Measurements from ENCODE around the gene ST7. TPM values are rescaled to one million over a fixed set of nuclear protein-coding genes. Genes with fewer than 3 reads are reported as not detected.

The ST7 gene
- total and polyA plus RNA-seq, 2 donors (not counting 1 experiment from before 2014, with no cell fraction given), result 20.0 to 28.6 TPM

GRCh38 chr7:116949941-116950801 is 3.1 kb upstream of the ST7 start:
- H4K20me1 ChIP-seq (ENCODE audit: control insufficient read depth, extremely low read depth, insufficient read depth, low read length), result no peaks in the 10 kb centered on the region
- no peak for DNase-seq (ENCODE audit: low read depth in 2 of 2)
- TF ChIP-seq CTCF (conservative IDR thresholded peaks at IDR 0.05 in 1 of 2, IDR thresholded peaks at IDR 0.05 in 1 of 2; ENCODE audit: low read depth in 1 of 2, low read length in 2 of 2) (no peak), EZH2 (IDR thresholded peaks at IDR 0.05; ENCODE audit: low read length, missing control alignments) (no peak)
- H3K4me2 ChIP-seq (ENCODE audit: extremely low read depth, insufficient read depth, low read length), result no peak overlapping the region
- no peak overlapping the region for H3K9ac ChIP-seq (ENCODE audit: insufficient read depth, low read length)
- no peaks in the 10 kb centered on the region for H3K27me3 ChIP-seq (ENCODE audit: control insufficient read depth, insufficient read depth, low read length)
- no peak overlapping the region for H3K27ac ChIP-seq (ENCODE audit: insufficient read depth, low read length)
- H3K79me2 ChIP-seq (ENCODE audit: control insufficient read depth, insufficient read depth, low read length), result peaks cover 6% of the 10 kb centered on the region
- no peaks in the 10 kb centered on the region for H3K9me3 ChIP-seq (ENCODE audit: control insufficient read depth, insufficient read depth, low read depth, low read length)
- no peaks in the 10 kb centered on the region for H3K4me1 ChIP-seq (ENCODE audit: control insufficient read depth, extremely low read depth, insufficient read depth, low read length)
- H2AFZ ChIP-seq (ENCODE audit: low read length), result no peak overlapping the region
- H3K4me3 ChIP-seq (replicated peaks in 1 of 4; ENCODE audit: control extremely low read depth in 1 of 4, insufficient read depth in 1 of 4, low read depth in 3 of 4, low read length in 4 of 4), result no peak overlapping the region
- H3K36me3 ChIP-seq (ENCODE audit: control insufficient read depth, insufficient read depth, low read length), result no peaks in the 10 kb centered on the region

DNA sequence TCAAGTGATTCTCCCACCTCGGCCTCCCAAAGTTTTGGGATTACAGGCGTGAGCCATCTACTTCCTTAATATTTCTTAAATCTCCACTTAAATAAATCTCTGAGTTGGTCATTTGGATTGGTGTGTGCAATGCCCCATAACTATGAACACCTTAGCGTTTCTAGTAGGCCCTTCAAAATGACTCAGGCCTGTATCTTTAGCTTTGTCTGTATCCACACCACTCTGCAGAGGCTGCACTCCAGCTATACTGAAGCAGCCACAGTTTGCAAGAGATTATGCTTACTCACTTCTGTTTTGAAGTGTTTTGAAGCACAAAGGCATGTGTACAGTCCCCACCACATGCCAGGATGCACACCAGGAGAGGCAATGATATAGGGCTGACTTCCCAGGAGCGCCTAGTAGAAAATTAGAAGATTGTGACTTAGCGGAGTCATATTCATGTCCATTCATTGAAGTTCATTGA is 2.4 kb upstream of the ST7 start:
- no peak overlapping the region for H3K4me3 ChIP-seq (replicated peaks in 1 of 4; ENCODE audit: control extremely low read depth in 1 of 4, insufficient read depth in 1 of 4, low read depth in 3 of 4, low read length in 4 of 4)
- no peaks in the 10 kb centered on the region for H4K20me1 ChIP-seq (ENCODE audit: control insufficient read depth, extremely low read depth, insufficient read depth, low read length)
- no peaks in the 10 kb centered on the region for H3K4me1 ChIP-seq (ENCODE audit: control insufficient read depth, extremely low read depth, insufficient read depth, low read length)
- H3K79me2 ChIP-seq (ENCODE audit: control insufficient read depth, insufficient read depth, low read length), result peaks cover 13% of the 10 kb centered on the region
- TF ChIP-seq CTCF (conservative IDR thresholded peaks at IDR 0.05 in 1 of 2, IDR thresholded peaks at IDR 0.05 in 1 of 2; ENCODE audit: low read depth in 1 of 2, low read length in 2 of 2), result no peak
- no peak for TF ChIP-seq EZH2 (IDR thresholded peaks at IDR 0.05; ENCODE audit: low read length, missing control alignments)
- no peak overlapping the region for H3K4me2 ChIP-seq (ENCODE audit: extremely low read depth, insufficient read depth, low read length)
- H3K36me3 ChIP-seq (ENCODE audit: control insufficient read depth, insufficient read depth, low read length), result no peaks in the 10 kb centered on the region
- H3K27me3 ChIP-seq (ENCODE audit: control insufficient read depth, insufficient read depth, low read length), result no peaks in the 10 kb centered on the region
- peak in 1 of 2 donors; percentile 45 for DNase-seq (ENCODE audit: low read depth in 2 of 2)
- H3K9ac ChIP-seq (ENCODE audit: insufficient read depth, low read length), result no peak overlapping the region
- H3K9me3 ChIP-seq (ENCODE audit: control insufficient read depth, insufficient read depth, low read depth, low read length), result no peaks in the 10 kb centered on the region
- H2AFZ ChIP-seq (ENCODE audit: low read length), result no peak overlapping the region
- no peak overlapping the region for H3K27ac ChIP-seq (ENCODE audit: insufficient read depth, low read length)

DNA sequence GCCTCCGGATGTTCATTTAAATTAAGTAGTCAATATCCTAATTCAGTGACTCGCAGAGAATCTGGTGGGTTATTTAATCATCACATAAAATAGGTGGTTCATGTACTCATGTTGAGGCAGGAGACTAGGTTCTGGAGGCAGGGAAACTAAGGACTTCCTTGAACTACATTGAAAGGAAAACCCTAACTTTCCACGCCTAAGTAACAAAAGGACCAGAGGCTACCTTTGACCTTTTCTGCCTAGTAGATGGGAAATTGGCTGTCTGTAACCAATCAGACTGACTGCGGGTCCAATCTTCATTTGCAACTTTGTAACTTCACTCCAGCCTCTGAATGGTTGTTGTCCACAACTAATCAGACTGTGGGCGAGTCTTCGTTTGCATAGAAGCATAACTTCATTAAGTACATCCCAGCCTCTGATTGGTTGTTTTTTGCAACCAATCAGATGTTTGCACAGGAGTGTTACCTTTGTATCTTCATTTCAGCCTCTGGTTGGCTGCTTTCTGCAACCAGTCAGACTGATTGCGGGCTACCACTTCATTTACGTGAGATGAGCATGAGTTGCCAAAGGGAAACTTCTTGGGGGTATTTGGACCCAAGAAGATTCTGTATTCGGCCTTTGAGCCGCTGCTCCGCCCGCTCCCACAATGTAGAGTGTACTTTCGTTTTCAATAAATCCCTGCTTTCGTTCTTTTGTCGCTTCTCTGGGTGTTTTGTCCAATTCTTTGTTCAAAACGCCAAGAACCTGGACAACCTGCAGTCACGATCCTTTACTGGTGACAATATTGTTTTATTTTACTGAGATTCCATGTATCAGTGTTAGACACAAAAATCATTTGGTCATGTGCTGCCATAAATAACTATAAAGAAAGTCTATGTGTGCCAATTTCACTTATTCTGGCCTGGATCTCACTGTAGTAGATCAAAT is 1.7 kb upstream of the ST7 start:
- Histone ChIP-seq H3K4me2 (ENCODE audit: extremely low read depth, insufficient read depth, low read length) (peak overlapping the region; percentile 25), H3K9me3 (ENCODE audit: control insufficient read depth, insufficient read depth, low read depth, low read length) (no peaks in the 10 kb centered on the region)

More for the DNA sequence above, 1.7 kb upstream of the ST7 start:
- H3K9ac ChIP-seq (ENCODE audit: insufficient read depth, low read length), result no peak overlapping the region
- no peaks in the 10 kb centered on the region for H3K36me3 ChIP-seq (ENCODE audit: control insufficient read depth, insufficient read depth, low read length)
- peaks cover 19% of the 10 kb centered on the region for H3K79me2 ChIP-seq (ENCODE audit: control insufficient read depth, insufficient read depth, low read length)
- H2AFZ ChIP-seq (ENCODE audit: low read length), result no peak overlapping the region
- DNase-seq (ENCODE audit: low read depth in 2 of 2), result no peak
- H3K27ac ChIP-seq (ENCODE audit: insufficient read depth, low read length), result no peak overlapping the region
- H3K4me1 ChIP-seq (ENCODE audit: control insufficient read depth, extremely low read depth, insufficient read depth, low read length), result no peaks in the 10 kb centered on the region
- TF ChIP-seq CTCF (conservative IDR thresholded peaks at IDR 0.05 in 1 of 2, IDR thresholded peaks at IDR 0.05 in 1 of 2; ENCODE audit: low read depth in 1 of 2, low read length in 2 of 2) (no peak), EZH2 (IDR thresholded peaks at IDR 0.05; ENCODE audit: low read length, missing control alignments) (no peak)
- no peaks in the 10 kb centered on the region for H4K20me1 ChIP-seq (ENCODE audit: control insufficient read depth, extremely low read depth, insufficient read depth, low read length)
- H3K27me3 ChIP-seq (ENCODE audit: control insufficient read depth, insufficient read depth, low read length), result no peaks in the 10 kb centered on the region
- no peak overlapping the region for H3K4me3 ChIP-seq (replicated peaks in 1 of 4; ENCODE audit: control extremely low read depth in 1 of 4, insufficient read depth in 1 of 4, low read depth in 3 of 4, low read length in 4 of 4)

All from fibroblast of lung (primary cell).